Vagina (tissue), 2 donors: ENCODE measurements around the gene GALNTL6.

Experiments
- POLR2A ChIP-seq, 2 donors: fragments of 450-650 bp; IDR thresholded peaks; one replicate each; pipeline ENCODE4 v1.6.1; 2017; ENCODE audit warnings: antibody characterized with exemption in 2 of 2, mild to moderate bottlenecking in 2 of 2, moderate library complexity in 2 of 2
- POLR2AphosphoS5 ChIP-seq, 2 donors: sonication (generic); formaldehyde crosslinking; IDR thresholded peaks; one replicate each; pipeline ENCODE4 v1.9.0; 2017; ENCODE audit warnings: antibody characterized with exemption in 2 of 2, mild to moderate bottlenecking in 2 of 2, low read depth in 1 of 2; ENCODE audit not compliant: insufficient read depth in 1 of 2

GRCh38 chr4:172628263-172628662 lies 815.1 kb downstream of the GALNTL6 start:
- TF ChIP-seq POLR2A (IDR thresholded peaks at IDR 0.05) = no peak
- no peak for TF ChIP-seq POLR2AphosphoS5 (IDR thresholded peaks at IDR 0.05; ENCODE audit: insufficient read depth in 1 of 2, low read depth in 1 of 2)
